Fibroblast of skin of right quadriceps (primary cell): ENCODE measurements around the gene HAPSTR1.

Experiments
- DNase-seq: peaks from one replicate; pipeline ENCODE4 v3.0.0-alpha.2; 2013

The HAPSTR1 gene

DNA sequence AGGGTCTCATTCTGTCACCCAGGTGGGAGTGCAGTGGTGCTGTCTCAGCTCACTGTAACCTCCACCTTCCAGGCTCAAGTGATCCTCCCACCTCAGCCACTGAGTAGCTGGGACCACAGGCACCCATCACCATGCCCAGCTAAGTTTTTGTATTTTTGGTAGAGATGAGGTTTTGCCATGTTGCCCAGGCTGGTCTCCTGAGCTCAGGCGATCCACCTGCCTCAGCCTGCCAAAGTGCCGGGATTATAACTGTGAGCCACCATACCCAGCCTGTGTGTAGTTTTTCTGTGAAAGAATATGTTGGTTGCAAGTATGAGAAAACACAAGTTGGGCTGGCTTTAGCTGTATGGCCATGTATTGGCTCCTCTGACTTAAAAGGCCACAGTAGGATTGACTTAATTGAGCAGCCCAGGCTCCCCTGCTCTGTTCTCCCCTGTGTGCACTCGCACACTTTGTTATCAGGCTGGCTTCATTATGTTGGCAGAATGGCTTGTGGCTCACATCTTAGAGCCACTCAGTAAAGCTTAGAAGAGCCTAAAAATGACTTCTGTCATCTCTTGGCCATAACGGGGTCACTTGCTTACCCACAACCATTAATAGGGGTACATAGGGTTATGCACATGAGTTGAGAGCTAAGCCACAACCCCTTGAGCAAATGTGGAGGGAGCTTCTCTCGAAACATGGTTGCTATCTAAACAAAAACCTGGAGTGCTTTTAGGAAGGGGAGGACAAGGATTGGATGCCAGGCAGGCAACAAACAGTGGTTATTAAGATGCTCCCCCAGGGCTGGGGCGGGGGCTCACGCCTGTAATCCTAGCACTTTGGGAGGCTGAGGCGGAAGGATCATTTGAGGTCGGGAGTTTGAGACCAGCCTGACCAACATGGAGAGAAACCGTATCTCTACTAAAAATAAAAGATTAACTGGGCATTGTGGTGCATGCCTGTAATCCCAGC lies 6.1 kb downstream of the HAPSTR1 start:
- DNase-seq, result no peak

DNA sequence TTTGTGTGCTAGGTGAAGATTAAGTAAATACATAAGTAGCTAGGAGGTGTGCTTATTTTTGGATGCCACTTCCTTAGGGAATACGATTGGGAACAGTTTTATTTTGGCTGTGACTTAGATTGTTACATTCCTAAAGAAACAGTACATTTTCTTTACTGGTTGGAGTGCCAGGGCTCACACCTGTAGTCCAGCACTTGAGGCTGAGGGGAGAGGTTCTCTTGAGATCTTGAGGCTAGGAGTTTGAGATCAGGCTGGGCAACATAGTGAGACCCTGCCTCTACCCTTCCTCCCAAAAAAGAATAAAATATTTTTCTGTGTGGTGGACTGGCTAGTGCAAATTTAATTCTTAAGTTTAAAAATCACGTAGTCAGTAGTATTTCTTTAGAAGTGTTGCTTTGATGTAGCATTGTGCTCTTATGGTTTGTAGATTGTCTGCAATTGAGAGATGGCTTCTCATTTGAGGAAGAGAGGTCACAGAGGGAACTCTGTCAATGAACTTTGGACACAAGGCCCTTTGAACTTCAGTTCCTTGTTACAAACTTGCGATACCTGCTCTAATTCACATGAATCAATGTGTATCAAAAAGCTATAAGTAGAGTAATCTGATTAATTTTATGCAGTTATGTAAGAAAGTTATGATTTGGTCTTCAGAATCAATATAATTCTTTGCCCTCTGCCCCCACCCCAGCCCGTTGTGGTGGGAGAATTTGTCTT lies 7.1 kb downstream of the HAPSTR1 start:
- no peak for DNase-seq

DNA sequence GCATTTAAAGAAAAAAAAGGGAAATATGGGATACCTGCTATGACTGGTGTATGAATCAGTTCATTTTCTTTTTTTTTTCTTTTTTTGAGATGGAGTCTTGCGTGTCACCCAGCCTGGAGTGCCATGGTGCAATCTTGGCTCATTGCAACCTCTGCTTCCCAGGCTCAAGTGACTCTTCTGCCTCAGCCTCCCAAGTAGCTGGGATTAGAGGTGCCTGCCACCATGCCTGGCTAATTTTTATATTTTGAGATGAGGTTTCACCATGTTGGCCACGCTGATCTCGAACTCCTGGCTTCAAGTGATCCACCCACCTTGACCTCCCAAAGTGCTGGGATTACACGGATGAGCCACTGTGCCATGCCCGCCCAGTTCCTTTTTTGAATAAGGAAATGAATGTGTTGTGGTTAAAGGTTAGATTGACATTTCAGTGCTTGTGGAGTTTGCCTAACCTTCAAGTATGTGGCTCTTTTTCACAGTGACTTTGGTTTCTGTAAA lies 7.7 kb downstream of the HAPSTR1 start:
- peak; percentile 43 for DNase-seq

DNA sequence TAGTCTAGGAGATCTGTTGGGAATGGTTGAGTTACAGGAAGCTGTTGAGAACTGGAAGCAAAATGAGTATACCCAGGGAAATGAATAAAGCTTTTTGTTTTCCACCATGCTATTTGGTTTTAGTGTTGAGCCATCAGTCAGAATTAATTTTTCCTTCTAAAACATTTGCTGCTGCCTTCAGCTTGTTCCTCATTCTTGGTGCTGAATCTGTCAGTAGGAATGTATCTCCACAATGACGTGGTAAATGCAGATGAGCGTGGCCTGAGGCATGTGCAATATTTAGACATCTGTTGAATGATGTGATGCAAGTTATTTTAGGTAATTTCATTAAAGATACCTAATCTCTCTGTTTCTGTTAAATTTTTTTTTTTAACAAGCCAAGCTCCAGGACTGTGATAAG lies 10.9 kb downstream of the HAPSTR1 start:
- peak; percentile 90 for DNase-seq

DNA sequence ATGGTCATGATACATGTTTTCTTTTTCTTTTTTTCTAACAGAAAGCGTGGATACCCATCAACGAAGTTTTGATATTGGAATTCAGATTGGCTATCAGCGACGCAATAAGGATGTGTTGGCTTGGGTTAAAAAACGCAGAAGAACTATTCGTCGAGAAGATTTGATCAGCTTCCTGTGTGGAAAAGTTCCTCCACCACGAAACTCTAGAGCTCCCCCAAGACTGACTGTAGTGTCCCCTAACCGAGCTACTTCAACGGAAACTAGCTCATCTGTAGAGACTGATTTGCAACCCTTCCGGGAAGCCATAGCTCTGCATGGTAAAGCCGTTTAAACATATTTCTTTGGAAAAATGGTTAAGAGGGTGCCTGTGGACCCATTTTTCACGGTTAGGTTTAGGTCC lies 11.5 kb downstream of the HAPSTR1 start:
- DNase-seq, result no peak

DNA sequence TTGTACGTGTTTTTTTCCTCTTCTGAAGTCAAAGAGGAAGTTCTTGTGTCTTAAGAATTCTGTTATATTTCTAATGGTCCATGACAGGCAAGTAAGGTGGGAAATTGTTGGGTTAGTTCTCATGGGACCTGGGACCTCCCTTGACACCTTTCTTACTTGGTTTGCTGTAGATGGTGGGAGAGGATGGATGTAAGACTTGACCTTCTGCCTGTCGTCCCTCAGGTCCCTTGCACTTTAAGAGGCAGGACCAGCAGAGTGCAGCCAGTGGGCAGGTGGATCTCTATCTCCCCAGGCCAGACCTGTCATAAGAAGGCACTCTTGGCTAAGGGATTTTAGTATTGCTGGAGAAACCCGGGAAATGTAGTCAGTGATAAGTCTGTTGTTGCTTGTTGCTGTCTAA lies 12.1 kb downstream of the HAPSTR1 start:
- DNase-seq, result no peak

DNA sequence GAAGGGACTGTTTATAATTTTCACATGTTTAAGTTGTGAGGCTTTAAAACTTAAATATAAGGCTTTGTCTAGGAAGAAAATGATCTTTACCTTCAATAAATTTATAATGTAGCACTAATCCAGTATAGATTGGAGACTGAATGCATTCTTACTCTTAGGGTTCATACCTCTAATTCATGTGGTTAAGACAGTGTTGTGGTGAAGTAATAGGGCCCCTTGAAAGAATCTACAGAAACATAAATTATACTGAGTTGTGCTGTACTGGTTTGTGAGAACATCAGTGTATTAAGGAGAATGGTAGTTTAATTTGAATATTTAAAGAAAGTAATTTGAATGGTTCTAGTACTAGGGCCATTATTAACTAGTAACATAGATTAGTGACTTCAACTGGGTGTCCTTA lies 13.7 kb downstream of the HAPSTR1 start:
- DNase-seq, result peak; percentile 44

DNA sequence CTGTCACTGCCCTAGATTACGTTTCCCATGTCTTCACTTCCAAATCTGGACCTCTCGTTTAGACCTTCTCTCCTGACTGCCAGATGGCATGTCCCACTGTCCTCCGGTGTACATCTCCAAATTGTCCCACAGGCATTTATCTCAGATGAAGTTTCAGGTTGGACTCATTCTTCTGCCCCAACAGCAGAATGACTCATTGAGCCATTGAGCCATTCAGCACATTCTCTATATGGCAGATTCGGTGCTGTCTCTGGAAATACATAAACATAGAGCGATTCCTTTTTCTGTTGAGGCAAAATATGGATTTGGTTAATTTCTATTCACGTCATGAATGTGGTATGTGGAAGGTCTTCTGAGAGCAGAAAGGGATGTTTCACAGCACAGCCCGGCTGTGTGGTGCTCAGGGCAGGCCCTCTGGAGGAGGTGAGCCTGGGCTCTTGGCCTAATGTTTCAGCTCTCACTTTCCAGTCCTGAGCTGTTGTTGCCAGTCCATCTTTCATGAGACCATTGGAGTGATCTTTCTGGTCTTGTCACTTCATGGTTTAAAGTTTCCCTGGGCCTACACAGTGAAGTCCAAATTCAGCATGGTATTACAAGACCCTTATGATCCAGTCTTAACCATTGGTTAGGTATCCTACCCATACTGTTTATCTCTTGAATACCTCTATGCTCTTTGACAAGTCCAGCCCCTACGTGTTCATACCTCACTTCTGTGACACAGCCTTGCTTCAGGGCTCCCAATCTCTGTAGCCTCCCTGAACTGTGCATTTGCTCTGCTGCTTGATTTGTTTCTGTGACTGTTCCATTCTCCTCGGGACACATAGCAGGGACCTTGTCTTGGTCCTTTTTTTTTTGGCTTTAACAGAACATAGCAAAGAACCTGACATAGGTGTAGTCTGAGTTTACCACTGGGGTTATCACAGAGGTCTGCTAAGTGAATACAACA lies 15.9 kb downstream of the HAPSTR1 start:
- DNase-seq, result no peak

DNA sequence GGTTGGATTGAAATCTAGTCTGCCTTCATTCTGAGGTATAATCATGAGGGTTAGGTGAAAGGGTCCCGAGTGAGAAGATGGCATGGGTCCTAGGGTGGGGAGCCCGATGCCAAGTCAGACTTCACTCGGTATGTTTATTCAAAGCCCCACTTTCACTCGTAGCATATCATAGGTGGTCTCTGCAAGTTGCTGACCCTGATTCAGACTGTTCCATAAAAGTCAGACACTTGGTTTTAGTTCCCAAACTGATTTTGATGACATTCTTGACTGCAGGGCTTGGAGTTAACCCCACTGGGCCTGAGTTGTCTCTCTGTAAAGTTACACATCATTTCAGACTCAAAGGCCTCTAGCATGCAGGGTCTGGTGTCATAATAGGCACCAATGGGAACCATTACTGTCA lies 17.8 kb downstream of the HAPSTR1 start:
- DNase-seq, result no peak

DNA sequence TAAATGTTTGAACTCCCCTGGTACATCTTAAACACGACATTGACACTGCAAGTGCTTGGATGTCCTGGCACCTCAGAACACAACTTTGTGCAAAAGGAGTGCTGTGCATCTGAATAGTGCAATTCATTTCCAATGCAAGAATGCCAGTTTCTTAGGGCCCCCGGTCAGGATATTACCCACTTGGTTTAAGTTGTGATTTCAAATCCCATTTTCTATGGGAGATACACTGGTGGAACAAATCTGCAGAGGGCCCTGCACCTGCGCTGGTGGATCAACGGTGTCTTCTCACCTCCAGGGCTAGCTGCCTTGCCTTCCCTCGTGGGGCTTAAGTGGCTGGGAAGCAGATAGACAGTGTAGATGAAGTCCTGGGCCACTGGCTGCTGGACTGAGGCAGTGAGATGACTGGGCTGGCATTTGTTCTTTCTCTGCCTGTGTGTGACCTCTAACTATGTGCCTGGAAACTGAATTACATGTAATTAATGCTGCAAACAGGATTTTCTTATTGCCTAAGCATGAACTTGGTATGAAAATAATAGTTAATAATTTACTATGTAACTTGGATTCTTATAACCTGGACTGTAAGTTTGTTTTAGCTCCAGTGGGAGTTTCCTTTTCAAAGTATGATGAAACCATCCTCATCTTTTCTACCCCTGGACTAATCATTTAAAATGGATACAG lies 20.9 kb downstream of the HAPSTR1 start:
- DNase-seq, result no peak

DNA sequence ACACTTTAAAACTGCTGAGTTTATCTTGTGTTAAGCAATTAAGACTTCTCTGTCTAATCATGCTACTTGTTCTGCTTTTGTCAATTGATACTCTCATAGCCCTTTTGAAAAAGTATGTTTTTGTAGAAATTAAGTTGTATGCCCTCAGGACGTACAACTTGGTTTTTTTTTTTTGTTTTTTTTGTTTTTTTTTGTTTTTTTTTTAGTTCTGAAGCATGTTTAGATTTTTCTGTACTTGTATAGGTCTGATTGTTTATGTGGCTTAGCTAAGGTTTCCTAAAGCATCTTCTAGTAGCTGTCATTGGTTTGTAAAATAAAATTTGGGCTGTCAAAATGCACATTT lies 21.4 kb downstream of the HAPSTR1 start:
- no peak for DNase-seq

DNA sequence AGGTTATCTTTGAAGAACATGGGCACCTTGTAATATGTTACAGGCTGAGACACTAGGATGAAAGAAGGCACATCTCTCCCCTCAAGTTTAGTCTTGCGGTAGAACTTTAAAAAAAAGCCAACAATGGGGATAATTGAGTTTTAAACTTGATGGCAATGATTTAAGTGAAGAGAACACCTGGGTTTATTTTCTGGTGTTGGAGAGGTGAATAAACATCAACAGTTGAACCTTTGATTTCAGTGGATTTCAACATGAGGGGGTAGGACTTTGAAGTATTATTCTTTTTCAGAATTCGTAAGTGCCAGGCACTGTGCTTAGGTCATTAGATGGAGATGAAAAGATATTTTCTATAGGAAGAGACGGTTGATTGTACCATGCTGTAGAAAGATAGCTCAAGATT lies 22.3 kb downstream of the HAPSTR1 start:
- DNase-seq, result no peak

DNA sequence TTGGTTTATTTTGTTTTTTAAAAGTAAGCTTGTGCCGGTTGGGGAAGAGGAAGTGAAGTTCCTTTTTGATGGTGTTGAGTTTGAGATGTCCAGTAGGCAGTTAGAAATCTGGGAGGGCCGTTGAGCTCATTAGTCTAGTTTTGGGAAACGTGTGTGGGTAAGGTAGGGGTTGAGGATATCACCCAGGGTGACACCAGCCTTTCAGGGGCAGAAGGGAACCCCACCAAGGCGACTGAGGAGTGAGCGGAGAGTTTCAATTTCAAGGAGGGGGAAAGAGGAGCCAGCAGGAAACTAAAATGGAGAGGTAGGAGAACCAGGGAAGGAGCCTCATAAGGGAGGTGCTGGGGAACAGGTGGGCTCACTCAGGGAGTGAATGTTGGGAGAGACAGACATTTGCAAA lies 22.7 kb downstream of the HAPSTR1 start:
- no peak for DNase-seq

DNA sequence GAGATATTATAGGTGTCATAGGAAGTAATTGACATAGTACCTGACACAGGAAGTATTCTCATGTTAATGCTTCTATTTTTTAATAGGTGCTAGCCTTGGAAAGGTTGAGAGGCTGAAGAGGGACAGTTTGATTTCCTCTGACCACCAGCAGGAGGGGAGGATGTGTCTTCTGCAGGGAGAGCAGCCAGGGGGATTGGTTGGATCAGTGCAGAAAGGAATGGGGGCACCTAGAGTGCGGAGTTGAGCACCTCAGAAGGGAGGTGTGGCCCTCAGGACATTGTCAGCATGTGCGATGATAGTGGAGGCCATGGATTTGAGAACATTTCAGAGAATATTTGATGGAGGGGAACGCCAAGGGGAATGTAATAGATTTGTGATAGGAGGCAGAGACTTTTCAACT lies 23.4 kb downstream of the HAPSTR1 start:
- DNase-seq, result no peak

DNA sequence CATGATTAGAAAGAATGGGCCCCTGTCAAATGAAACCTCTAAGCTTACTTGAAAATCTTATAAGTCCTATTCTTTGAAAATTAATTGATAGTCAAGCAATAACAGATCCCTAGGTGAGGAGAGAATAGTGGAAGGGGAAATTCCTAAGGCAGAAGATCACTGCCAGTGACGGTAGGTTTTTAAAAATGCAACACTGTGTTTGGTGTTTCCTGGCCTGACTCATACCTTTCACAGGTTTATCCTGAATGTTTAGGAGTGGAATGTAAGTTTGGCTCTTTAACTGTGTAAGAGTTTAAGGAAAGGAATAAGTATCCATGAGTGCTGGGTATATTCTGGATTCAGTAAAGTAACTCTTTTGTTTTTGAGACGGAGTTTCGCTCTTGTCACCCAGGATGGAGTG lies 23.8 kb downstream of the HAPSTR1 start:
- peak; percentile 27 for DNase-seq

DNA sequence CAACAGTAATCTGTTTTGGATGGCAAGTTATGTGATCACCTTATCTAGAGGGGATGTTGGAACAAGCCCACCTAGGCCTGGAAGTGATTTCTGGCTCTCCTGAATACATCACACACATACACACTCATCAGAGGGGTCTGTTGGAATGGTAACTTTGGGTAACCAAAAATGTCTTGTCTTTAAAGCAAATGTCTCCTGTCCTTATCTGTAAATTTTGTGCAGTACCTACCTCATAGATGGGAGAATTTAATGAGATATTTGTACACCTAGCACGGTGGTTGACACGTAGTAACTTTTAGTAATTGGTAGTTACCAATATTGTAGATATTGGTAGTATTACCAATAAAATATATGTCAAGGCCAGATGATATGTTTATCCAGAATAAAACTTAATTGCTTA lies 24.7 kb downstream of the HAPSTR1 start:
- no peak for DNase-seq

DNA sequence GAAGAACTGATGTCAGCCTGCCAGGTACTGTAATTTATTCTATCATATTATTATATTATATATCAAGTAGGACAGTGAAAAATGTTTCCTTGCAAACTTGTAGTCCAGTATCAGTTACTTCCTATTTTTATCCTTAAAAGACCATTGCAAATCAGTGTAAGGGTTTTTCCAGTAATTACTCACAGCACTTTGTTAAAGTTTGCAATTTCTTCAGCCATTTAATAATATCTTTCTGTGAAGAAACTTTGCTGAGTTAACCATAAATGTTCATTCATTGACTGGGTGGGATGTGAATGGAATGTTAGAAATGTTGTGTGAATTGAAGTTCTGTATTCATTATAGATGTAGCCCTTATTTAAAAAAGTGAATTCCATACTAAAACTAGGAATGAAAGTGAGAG lies 26.7 kb downstream of the HAPSTR1 start:
- peak; percentile 22 for DNase-seq

DNA sequence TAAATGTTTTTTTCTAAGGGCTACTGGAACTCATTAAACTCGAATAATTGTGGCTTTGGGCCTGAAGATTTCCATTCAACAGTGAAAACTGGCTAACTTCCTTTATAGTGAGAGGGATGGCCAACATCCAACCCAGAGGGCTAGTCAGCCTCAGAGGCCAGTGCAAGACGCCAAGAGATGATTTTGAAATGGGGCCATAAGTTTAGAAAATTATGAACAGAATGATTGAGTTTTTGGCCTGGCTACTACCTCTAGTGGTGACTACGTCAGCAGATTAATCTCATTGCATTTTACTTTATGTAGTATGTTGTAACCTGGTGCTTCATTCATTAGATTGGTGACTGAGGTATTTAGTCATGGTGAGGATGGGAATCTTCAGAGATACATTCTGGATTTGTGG lies 28.4 kb downstream of the HAPSTR1 start:
- DNase-seq, result peak; percentile 87

DNA sequence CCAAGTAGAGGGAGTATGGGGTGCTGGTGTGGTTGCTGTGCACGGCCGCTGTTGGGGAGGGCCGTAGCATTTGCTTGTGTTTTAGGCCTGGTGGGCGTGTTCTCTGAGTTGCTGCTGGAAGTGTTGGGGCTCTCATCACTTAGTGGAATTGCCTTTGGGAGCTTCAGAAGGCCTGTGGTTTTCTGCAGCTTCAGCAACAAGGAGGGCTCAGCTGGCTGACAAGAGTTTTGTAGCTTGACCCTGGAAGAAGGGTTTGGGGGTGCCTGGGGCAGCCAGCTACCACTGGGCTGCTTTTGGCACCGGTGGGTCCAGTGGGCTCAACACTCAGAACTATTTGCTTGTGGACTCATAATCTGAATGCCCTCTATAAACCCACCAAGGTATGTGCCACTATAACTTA lies 30.9 kb downstream of the HAPSTR1 start:
- no peak for DNase-seq

DNA sequence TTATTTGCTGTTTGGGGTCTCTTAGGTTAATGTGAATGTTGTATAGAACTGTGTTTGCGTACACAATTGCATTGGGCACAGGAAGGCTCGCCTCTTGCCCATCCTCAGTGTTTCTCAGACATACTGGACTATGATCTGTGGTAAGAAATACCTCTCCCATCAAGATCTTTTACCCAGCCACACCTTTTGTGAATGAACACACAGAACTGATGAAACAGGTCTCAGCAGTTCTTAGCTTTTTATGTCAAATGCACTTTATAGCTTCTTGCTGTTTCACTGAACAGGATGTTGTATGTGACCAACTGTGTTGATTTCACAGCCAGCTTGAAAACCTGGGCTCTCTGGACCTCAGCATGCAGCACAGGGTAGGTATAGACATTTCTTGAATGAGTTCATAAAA lies 31.5 kb downstream of the HAPSTR1 start:
- DNase-seq, result no peak

DNA sequence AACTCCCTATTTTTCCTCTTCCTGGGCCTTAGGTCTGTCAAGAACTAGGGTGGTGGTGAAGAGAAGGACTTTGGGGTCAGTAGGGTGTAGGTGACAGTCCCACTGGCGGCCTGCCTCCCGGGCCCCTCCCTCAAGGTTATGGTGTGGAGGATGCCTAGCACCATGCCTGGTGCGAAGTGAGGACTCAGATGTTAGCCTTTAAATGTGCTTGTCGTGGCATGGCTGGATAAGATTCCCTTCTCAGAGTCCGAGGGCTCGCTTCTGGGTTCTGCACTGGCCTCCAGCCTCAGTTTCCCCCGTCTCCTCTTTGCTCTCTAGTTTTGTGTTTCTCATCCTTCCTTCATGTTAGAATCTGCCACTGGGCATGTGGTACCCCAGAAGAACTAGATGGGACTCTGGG lies 32.0 kb downstream of the HAPSTR1 start:
- no peak for DNase-seq

DNA sequence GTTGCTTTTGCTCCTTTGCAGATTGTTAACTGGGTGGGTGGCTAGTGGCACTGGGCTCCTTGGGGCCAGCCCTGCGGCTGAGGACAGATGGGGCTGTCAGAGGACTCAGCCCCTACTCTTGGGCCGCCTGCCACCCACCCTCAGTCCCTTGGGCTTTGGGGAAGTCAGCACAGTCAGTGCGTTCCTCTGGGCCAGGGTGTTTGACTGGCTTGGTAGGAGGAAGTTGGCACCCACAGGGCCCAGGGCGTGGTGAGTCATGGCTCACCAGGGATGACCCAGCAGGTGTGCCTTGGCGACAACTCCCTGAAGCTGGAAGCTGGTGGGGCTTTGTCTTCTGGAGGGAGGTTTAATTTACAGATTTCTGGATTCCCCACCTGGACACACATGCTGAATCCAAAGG lies 32.4 kb downstream of the HAPSTR1 start:
- no peak for DNase-seq

DNA sequence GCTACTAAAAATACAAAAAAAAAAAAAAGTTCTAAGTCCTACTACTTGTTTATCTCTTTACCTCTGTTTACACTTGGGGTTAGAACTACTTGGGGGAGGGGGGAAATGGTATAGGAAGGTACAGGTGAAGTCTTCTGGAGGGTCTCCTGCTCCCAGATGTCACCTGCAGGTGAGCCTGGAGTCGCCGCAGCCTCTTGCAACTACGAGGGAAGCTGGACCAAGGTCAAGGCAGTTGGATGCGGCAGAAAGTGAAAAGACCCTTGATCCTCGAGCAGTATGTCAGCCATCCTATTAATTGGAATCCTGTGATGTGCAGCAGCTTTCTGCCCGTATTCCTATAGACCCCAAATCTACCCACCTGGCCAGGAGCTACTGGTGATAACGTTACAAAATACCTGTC lies 33.0 kb downstream of the HAPSTR1 start:
- DNase-seq, result no peak
